Keratinocyte (primary cell): Measurements from ENCODE around the gene TMEM53.

Experiments
- CTCF ChIP-seq, 3 experiments: IDR thresholded peaks in 1 of 3; conservative IDR thresholded peaks in 1 of 3; optimal IDR thresholded peaks in 1 of 3; 2 replicates in 2 of 3; 3 replicates in 1 of 3; pipeline versions ENCODE3 to v1.5.1; 2011; ENCODE audit warnings: low read length in 3 of 3, mild to moderate bottlenecking in 3 of 3, moderate library complexity in 2 of 3, control low read depth in 1 of 3, inconsistent platforms in 1 of 3; ENCODE audit not compliant: insufficient read depth in 2 of 3; ENCODE audit errors: extremely low read depth in 1 of 3
- EZH2 ChIP-seq: IDR thresholded peaks from one replicate; pipeline ENCODE4 v1.6.1; 2012; ENCODE audit warnings: inconsistent platforms, mild to moderate bottlenecking, low read length, moderate library complexity

- TF ChIP-seq CTCF (optimal IDR thresholded peaks at IDR 0.05 in 1 of 3, IDR thresholded peaks at IDR 0.05 in 1 of 3, conservative IDR thresholded peaks at IDR 0.05 in 1 of 3; ENCODE audit: extremely low read depth in 1 of 3, insufficient read depth in 2 of 3, low read length in 3 of 3) (no peak), EZH2 (no peak)
Measured at GRCh38 chr1:44605914-44606615, 68.2 kb downstream of the TMEM53 start.
